Activated CD4-positive, alpha-beta T cell treated with anti-CD3 and anti-CD28 coated beads, Interleukin-2, Interleukin-6, amounts not matched to agents 100 ng/mL and 50 ng/mL, durations not matched to agents 16 hours and 8 hours (primary cell): ENCODE measurements around the gene CHST13.

Source experiments
- DNase-seq: peaks from one replicate; pipeline ENCODE4 v3.0.0-alpha.2; 2020

CHST13 gene, protein sequence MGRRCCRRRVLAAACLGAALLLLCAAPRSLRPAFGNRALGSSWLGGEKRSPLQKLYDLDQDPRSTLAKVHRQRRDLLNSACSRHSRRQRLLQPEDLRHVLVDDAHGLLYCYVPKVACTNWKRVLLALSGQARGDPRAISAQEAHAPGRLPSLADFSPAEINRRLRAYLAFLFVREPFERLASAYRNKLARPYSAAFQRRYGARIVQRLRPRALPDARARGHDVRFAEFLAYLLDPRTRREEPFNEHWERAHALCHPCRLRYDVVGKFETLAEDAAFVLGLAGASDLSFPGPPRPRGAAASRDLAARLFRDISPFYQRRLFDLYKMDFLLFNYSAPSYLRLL

DNA sequence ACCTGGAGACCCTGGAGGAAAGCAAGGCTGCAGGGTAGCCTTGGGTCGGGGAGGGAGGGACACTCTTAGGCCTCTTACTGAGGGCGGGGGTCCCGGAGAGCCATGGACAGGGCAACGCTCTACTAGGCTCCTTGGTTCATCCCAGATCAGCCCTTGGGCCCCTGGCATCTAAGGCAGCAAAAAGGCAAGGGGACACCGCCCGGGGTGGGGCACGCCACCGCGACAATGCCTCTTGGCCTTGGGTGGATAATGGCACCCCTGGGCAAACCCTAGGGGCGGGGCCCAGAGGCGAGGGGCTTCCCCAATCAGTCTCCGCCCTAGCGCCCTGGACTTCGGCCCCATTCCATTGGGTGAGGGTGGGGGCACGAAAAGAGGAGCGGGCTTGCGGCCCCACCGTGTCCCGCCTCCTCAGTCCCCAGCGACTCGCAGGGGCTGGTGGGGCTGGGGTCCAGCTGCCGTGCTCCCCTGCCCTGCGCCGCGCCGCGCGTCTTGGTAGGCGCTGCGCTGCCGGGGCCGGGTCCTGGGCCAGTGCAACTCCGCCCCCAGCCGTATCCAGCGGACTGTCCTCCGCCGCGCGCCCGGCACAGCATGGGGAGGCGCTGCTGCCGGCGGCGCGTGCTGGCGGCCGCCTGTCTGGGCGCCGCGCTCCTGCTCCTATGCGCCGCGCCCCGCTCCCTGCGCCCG lies at the start of gene CHST13:
Gene CHST13 (plus strand): TSS at position 411 of the 684 bp plus-strand sequence. CDS start 178 bp downstream, at position 589.
- DNase-seq, result no peak

DNA sequence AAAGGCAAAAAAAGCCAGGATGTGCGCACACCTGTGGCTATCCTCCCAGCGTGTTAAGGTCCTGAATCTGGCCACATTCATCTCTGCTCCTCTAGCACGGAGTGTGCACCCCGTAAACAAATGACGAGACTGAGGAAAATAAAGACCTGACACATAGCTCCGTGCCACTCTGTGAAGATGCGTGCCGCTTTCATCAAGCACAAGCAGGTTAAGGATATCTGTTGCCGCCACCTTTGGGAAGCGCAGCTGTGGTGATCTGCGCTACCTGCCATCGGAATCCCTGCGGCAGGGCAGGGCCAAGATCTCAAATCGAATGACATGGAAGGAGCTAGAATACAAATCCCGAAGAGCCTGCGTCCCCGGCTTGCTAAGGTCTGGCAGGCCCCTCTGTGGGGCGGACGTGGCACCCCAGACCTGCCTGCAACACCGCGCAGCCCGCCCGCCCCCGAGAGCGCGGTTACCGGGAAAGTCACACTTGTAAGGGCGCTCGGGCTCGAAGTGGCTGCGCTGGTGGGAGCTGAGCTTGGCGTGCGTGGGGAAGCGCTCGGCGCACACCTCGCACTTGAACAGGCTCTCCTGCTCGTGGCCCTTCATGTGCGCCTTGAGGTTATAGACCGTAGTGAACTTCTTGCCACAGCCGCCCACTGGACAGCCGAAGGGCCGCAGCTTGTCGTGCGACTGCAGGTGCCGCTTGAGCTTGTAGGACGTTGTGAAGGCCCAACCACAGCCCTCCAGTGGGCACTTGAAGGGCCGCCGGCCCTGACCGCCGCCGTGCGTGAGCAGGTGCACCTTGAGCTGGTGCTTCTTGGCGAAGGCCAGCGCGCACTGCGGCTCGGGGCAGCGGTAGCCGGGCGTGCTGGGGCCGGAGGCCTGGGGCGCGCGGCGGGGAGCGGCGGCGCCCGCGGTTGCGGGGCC lies 49.2 kb upstream of the CHST13 start:
- peak; percentile 26 for DNase-seq

DNA sequence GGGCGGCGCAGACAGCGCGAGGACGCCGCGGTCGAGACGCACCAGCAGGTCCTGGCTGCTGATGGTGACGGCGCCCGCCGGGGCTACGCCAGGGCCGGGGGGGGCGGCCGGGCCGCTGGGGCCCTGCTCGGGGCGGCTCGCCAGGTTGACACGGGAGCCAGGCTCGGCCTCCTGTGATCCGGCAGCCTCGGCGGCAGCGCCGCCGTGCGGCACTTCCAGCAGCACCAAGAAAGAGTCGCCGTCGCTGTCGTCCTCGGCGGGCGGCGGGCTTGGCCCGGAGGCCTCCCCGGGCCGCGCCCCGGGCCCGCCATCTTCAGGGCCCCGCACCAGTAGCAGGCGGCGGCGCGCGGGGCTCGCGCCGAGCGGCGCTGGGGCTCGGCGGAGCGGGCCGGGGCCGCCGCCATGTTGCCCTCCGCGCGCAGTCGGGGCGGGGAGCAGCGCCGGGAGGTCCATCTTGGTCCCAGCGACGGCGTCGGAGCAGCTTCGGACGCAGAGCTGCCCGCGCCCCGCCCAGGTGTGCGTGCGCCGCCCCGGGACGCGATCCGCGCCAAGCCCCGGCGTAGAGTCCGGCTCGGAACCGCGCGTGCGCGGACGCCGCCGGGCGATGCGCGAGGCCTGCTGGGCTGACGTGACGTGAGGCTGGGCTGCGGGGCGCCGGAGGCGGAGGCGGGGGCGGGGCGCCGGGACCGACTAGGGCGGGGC lies 48.4 kb upstream of the CHST13 start, which contains the start of gene ZXDC:
Gene ZXDC (minus strand): TSS at position 479 of the 702 bp plus-strand sequence. CDS start 26 bp downstream, at position 453.
- peak; percentile 97 for DNase-seq

DNA sequence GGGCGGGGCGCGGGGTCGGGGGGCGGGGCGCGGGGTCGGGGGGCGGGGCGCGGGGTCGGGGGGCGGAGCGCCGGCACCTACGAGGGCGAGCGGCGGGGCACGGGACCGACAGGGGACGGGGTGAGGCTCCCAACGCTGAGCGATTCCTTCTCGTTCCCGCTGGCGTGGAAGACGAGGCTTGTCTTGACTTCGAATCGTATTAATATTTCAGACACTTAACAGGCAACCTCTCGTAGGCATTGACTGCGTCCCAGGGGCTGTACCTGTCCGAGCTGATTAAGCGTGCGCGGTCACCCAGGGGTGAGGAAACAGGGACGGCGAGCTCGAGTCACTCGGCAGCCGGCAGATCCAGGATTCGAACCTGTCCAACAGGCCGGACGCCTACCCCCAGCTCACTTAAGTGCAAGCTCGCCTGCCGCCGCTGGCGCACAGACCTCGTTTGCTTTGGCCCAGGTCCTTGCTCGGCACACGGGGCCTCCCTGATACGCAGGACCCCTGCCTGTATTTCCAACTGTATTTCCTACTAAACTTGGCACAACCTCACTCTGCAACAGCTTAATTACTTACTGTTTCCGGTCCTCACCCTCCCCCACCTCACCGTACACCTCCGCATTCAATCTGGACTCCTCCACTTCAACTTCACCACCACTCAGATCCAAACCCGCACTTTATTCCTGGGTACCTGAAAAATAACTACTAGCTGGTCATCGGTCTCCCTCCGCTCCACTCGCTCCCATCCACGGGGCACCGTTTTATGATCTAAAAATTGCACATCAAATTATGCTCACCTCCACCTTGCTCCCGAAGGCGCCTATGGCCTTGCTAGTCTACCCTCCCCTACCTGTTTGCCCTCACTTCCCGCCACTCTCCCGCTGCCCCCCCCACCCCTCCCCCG lies 47.5 kb upstream of the CHST13 start:
- DNase-seq, result no peak

DNA sequence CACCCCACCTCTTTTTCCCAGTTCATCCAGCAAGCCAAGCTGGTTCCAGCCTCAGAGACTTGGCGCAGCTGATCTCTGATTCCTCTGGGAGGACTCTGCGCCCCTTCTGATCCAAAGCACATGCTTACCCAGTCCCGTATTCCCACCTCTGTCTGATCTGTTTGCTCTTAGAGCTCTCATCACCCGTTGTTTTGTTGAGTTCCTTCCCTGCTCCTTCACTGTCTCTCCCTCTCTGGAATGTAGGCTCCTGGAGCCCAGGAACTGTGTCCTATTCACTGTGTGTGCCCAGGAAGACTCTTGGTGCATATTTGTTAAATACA lies 46.9 kb upstream of the CHST13 start:
- DNase-seq, result no peak

DNA sequence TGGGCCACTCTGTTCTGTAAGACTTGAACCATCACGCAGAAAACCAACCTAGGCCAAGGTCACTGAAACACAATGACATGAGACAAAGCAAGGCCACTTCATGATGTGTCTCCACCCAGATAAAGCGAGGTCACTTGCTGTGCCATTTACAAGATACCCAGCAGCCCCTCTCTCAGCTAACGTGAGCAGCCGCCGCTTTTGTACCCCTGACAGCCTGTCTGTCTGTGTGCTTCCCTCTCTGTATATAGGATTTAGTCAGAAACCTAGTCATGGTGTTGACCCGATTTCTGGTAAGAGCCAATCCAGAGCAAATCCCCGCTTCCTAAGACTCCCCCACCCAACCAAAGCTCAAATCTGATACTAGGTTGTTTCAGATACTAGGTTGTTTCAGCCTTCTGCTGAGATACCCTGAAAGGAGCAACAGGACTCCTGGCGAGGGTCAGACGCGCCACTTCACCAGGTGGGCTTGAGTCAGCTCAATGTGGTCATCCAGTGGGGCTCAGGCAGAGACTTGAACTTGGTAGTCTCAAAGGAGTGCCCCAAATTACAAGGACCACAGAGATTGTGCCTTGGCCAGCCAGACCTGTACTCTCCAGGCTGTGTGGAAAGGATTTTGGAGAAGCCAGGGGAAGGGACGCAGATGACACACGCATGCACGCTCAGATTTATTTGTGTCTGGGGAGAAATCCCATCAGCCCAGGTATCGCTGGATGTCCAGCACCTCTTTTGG lies 45.2 kb upstream of the CHST13 start:
- DNase-seq, result no peak

DNA sequence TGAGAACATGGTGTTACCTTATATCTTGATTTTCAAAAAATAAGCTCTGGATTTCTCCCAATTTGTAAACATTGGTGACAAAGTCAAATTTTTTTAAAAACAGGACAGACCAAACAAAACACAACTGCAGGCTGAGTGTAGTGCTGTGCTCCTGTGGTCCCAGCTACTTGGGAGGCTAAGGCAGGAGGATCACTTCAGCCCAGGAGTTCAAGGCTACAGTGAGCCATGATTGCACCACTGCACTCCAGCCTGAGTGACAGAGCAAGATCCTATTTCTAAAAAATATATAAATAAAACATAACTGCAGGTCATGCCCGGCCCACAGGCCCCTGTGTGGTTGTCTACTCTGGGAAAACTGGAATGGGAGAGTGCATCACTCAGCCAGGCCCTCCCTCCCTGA lies 44.3 kb upstream of the CHST13 start:
- no peak for DNase-seq

DNA sequence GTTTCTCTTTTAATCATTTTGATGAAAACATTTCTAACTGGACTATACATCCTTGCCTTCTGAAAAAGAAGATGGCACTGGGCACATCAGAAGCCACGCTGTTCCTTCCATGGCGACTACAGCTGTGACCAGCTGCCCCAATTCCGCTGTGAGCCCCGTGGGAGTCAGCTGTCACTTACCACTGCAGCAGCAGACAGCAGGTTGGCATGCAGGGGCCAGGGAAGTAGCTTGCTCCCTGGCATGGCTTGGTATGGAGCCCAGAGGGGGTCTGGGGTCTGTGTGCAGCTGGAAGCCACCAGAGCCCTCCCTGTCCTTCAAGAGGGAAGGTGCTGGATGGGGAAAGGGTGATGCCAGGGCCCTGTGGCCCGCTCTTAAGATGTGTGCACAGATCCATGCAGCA lies 43.7 kb upstream of the CHST13 start:
- no peak for DNase-seq

DNA sequence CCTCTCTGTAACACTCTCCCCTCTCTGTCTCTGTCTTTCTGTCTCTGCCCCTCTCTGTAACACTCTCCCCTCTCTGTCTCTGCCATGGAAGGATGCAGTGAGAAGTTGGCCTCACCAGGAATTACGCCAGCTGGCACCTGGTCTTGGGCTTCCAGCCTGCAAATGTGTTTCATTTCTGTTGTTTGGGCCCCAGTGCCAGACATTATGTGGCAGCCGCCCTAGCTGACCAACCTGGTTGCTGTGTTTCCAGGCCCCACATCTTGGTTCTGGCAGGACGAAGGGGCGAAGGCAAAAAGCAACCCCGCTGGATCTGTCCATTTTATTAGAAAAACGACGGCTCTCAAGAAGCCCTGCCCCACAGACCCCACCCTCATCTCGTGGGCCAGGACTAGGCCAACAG lies 43.1 kb upstream of the CHST13 start:
- DNase-seq, result no peak

DNA sequence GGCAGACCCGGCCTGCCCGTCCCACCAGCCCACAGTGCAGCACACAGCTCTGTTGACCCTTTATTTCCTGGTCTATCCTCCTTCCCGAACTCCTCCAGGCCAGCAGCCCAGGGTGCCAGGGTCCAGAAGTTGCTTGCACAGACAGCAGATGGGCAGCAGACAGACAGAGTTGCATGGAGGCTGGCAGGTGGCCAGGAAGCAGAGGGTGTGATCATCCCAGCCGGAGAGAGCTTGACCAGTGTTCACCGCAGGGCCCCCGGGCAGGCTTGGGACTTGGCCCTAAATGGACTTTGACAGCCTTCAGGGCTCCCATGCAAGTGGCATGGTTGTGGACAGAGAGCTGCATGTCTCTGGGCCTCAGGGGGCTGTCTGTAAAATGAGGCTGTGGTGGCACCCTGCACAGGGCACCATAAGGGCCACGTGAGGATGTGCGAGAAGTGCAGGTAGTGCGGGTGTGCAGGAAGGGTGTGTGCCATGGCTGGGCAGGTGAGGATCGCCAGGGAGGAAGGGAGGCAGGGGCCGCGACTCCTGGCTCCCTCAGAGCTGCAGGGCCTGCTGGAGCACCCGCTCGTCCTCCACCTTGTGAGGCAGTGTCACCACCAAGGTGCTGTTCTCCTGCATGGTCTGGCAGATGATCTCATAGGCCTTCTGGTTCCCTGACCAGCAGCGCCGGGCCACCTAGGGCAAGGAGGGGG lies 42.0 kb upstream of the CHST13 start:
- no peak for DNase-seq

DNA sequence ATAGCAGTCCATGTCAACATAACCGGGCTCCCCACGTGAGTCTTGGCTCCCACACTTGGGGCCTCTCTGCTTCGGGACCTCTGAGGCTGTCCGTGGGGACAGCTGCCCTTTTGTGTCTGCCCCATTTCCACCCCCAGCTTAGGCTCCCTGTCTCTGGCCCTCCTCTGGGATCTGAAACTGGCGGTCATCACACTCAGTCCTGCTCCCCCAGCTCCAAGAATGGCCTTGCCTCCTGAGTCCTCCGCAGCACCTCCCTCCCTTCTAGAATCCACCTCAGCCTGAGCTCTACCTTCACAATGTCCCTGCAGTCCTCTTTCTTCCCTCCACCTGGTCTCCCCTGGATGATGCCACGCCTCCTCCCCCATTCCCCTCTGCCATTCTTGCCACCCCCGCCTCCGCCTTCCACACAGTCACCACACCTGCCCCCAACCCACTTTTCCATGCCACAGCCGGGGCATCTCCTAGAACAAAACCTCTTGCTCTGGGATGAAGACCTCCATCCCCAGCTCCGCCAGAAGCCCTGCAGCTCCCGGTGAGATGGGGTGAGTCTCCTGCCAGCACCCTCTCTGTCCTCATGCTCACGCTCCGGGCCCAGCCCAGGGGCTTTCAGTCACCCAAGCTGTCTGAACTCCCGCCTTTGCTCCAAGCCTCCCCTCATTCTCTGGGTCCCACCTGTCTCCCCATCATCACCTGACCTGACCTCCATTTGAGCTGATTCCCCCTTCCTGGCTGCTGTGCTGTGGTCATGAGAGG lies 41.3 kb upstream of the CHST13 start:
- DNase-seq, result no peak

DNA sequence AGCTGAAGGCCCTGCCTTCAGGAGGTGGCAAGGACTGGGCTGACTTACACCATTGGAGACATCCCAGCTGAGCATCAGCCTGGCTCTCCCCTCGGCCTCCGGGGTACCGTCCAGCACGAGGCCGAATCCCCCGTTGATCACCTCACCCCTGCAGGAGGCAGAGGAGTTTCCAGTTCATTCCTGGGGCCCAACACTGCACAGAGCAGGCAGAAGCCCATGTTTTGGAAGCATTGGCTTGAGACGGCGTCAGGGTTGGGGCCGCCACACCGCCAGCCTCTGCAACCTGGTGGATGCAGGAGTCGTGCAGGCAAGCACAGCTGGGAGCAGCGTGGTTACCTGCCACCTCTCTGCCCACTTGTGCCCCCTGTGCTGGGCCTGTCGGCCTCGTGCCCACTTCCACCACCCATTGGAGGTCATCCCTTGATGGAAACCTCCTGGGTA lies 40.6 kb upstream of the CHST13 start:
- no peak for DNase-seq

DNA sequence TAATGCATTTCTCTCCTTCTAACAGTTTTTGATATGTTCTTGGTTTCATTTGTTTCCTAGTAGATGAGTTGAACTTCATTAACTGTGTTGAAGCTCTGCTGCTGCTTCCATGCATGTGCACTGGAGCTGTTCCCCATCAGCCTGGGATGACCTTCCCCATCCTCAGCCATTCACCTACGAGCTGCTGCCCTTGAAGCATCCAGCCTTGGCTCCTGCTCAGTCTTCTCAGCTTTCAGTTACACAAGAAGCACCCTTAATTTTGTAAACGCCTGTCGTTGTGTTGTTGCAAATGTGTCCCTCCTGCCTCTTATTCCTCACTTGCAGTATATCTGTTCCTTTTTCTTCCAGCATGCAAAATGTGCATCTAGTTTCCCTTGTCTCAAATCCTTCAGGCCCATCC lies 39.8 kb upstream of the CHST13 start:
- DNase-seq, result no peak

DNA sequence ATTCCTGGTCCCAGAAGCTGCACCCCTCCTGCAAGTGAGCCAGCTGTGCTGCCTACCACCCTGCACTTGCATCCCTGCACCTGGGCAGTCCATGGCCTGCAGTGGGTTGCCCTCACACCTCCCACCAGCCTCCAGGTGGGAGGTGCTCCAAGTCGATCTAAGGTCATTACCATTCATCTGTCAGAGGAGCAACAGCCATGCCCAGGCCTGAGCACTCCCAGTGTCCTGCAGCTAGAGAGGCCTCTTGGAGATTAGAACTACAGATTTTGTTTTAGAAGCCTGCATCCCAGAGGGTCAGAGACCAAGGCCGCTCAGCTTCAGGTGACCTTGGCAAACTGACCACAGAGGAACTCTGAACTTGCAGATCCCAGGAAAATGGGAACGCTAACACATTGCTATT lies 39.3 kb upstream of the CHST13 start:
- DNase-seq, result no peak

DNA sequence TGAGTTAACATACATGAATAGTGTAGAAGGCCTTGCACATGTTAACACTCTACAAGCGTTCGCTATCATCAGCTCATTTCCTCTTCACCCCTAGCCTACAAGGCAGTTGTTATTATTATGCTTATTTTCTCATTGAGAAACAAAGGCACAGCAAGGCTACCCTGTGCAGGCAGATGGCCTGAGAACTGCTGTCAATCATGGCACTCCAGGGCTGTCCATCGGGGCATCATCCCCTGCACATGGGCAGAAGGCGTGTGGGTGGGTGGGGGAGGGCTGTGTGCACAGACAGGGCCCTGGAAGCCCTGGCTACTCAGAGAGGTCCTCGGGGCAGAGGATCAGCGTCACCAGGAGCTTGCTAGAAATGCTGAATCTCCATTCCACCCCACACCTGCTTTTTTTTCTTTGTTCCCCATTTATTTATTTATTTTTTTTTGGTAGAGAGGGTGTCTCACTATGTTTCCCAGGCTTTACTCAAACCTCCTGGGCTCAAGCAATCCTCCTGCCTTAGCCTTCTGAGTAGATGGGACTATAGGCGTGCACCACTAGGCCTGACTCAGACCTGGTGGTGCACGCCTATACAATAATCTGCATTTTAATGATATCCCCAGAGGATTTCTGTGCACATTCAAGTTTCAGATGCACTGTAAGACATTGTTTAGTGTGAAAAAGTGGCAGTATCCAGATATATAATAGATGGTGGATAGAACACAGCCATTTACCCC lies 38.6 kb upstream of the CHST13 start:
- DNase-seq, result no peak

DNA sequence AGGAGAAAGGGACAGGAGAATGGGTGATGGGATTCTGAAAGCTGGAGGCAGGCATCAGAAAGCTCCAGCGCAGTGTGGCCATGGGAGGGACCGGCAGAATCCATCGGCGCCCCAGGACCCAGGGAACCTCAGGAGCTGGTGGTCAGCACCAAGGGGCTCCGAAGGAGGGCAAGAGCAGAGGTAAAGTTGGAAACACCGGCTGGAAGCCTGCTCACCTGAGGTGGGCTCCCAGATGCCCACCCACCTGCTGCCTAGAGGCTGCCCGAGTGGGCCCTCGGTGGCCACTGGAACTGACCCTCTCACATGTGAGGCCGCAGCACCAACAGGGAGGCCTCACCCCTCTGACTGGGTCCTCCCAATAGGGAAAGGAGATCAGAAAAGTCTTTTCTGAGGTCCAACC lies 38.0 kb upstream of the CHST13 start:
- no peak for DNase-seq

DNA sequence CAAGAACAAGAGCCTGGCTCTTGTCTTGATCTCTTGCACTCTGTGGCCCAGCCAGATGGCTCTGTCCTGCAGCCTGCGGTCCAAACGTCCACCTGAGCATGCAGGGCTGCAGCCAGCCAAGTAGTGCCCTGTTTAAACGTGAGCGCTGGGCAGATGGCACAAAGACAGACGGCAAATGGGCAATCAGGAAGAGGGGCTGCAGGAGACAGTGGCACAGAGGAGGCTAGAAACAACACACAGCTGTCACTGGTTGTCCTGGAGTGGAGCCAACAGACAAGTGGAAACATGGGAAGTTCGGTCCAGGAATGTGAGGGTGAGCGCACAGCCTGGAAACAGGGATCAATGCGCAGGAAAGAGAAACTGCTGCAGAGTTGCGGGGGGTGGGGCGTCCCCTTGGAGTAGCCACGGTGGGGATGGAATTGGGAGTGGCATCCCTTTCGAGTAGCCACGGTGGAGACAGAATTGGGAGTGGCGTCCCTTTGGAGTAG lies 37.6 kb upstream of the CHST13 start:
- DNase-seq, result no peak

DNA sequence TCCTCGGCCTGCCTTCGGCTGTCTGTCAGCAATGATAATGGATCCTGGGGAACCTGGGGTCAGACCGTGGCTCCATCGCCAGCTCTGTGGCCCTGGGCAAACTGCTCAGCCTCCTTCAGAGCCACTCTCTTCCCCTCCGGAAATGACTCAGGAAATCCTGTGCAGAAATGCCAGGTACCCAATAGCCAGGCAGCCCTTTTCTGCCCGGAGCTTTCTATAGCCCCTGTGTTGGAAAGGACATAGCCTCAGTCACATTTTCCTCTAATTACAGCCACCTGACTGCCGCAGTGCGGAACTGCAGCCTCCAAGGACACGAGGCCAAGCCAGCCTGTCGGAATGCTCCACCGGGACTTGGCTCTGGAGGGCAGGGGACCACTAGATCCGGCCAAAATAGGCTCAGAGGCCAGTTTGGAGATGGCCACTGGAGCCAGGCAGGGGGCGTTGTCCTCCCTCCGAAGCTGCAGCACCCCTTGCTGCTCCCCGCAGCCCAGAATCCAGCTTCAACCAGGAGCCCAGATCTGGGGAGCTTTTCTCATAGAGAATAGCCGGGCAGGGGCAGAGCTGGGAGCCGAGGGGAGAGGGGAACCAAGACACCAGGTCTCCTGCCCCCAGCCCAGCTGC lies 36.7 kb upstream of the CHST13 start:
- peak; percentile 54 for DNase-seq
